ENCODE measurements around the gene NDUFAF2. TPM values are rescaled to one million over a fixed set of nuclear protein-coding genes. Genes with fewer than 3 reads are reported as not detected.
"Not testable (repeated sequence)": the region's sequence is repeated elsewhere in the genome, so short reads cannot be mapped to it uniquely, and the experiment has no call there.

The NDUFAF2 gene
- total RNA-seq, 1 donor from 2014 or later: 33.8 TPM

- Mint-ChIP-seq H3K9me3 (peaks cover 3% of the 10 kb centered on the region), H3K4me3 (no peak overlapping the region)
Measured at GRCh38 chr5:60959156-60959555, 14.2 kb downstream of the NDUFAF2 start.

GRCh38 chr5:60960591-60960990 is 15.6 kb downstream of the NDUFAF2 start:
- Mint-ChIP-seq H3K36me3 (ENCODE audit: low read depth) (no peaks in the 10 kb centered on the region), H3K4me3 (no peak overlapping the region), H3K9me3 (no peaks in the 10 kb centered on the region), H3K27ac (no peak overlapping the region), H3K27me3 (ENCODE audit: insufficient read depth) (no peaks in the 10 kb centered on the region), H3K4me1 (ENCODE audit: low read depth) (no peaks in the 10 kb centered on the region)
- intact Hi-C loops (cut with micrococcal nuclease): loop anchor here (1.0 kb wide), 1 partner anchor 283 kb away; no protein-coding TSS in a partner anchor
- no peak for DNase-seq (ENCODE audit: low spot score)

More at GRCh38 chr5:60959156-60959555, 14.2 kb downstream of the NDUFAF2 start:
- Mint-ChIP-seq H3K36me3 (ENCODE audit: low read depth) (no peaks in the 10 kb centered on the region), H3K4me1 (ENCODE audit: low read depth) (no peaks in the 10 kb centered on the region), H3K27ac (no peak overlapping the region), H3K27me3 (ENCODE audit: insufficient read depth) (no peaks in the 10 kb centered on the region)
- intact Hi-C loops (cut with micrococcal nuclease): loop anchor here (2.0 to 5.0 kb wide), 2 partner anchors 98 to 700 kb away; no protein-coding TSS in a partner anchor
- no peak for DNase-seq (ENCODE audit: low spot score)

DNA sequence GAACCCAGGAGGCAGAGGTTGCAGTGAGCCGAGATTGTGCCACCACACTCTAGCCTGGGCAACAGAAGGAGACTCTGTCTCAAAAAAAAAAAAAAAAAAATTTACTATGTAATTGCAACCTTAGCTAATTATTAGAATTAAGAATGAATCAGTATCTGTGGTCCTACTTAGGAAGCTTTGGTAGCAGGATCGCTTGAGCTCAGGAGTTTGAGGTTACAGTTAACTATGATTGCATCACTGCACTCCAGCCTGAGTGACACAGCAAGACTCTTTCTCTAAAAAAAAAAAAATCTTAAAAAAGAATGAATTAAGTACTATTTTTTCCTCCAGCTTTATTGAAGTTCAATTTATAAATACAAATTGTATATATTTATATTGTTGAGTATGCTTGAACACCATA is 16.7 kb downstream of the NDUFAF2 start:
- no peak overlapping the region for H3K4me3 Mint-ChIP-seq
- no peaks in the 10 kb centered on the region for H3K4me1 Mint-ChIP-seq (ENCODE audit: low read depth)
- no peak overlapping the region for H3K27ac Mint-ChIP-seq
- no peak for DNase-seq (ENCODE audit: low spot score)
- intact Hi-C loops (cut with micrococcal nuclease): no loop called here
- H3K9me3 Mint-ChIP-seq: peaks cover 6% of the 10 kb centered on the region
- no peaks in the 10 kb centered on the region for H3K27me3 Mint-ChIP-seq (ENCODE audit: insufficient read depth)
- H3K36me3 Mint-ChIP-seq (ENCODE audit: low read depth): no peaks in the 10 kb centered on the region

- H3K4me1 Mint-ChIP-seq (ENCODE audit: low read depth): no peaks in the 10 kb centered on the region
- H3K36me3 Mint-ChIP-seq (ENCODE audit: low read depth): peaks cover 2% of the 10 kb centered on the region
- DNase-seq (ENCODE audit: low spot score): no peak
- no peak overlapping the region for H3K4me3 Mint-ChIP-seq
- H3K27ac Mint-ChIP-seq: no peak overlapping the region
- H3K27me3 Mint-ChIP-seq (ENCODE audit: insufficient read depth): no peaks in the 10 kb centered on the region
- intact Hi-C loops (cut with micrococcal nuclease): loop anchor here (1.0 to 10.0 kb wide), 2 partner anchors 193 to 230 kb away; partner anchors contain the start of gene SMIM15
- H3K9me3 Mint-ChIP-seq: peaks cover 38% of the 10 kb centered on the region
Measured at GRCh38 chr5:60972231-60972630, 27.2 kb downstream of the NDUFAF2 start.

DNA sequence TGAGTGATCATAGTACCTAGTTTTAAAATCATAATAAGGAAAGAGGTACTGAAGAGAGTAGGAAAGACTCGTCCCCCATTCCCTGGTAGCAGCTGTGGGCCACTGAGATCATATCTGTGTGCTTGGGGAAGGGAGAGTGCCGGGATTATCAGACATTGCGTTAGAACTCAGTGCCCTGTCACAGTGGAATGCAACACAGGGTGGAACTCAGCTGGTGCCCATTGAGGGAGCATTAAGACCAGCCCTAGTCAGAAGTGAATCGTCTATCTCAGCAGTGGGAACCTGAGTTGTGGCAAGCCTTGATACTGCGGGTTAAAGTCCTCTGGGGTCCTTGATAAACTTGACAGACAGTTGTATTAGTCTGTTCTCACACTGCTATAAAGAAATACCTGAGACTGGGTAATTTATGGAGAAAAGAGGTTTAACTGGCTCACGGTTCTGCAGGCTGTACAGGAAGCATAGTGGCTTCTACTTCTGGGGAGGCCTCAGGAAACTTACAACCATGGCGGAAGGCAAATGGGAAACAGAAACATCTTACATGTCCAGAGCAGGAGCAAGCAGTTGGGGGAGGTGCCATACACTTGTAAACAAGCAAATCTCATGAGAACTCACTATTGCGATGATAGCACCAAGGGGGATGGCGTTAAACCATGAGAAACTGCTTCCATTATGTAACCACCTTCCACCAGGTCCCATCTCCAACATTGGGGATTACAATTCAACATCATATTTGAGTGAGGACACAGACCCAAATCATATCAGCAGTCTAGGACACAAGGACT is 33.1 kb downstream of the NDUFAF2 start:
- intact Hi-C loops (cut with micrococcal nuclease): loop anchor here (10.0 kb wide), 1 partner anchor 187 kb away; the partner anchor contains the start of gene SMIM15
- Mint-ChIP-seq H3K9me3 (peaks cover 13% of the 10 kb centered on the region), H3K36me3 (ENCODE audit: low read depth) (peaks cover 1% of the 10 kb centered on the region), H3K4me3 (no peak overlapping the region), H3K27ac (no peak overlapping the region), H3K4me1 (ENCODE audit: low read depth) (no peaks in the 10 kb centered on the region), H3K27me3 (ENCODE audit: insufficient read depth) (no peaks in the 10 kb centered on the region)
- DNase-seq (ENCODE audit: low spot score): no peak

DNA sequence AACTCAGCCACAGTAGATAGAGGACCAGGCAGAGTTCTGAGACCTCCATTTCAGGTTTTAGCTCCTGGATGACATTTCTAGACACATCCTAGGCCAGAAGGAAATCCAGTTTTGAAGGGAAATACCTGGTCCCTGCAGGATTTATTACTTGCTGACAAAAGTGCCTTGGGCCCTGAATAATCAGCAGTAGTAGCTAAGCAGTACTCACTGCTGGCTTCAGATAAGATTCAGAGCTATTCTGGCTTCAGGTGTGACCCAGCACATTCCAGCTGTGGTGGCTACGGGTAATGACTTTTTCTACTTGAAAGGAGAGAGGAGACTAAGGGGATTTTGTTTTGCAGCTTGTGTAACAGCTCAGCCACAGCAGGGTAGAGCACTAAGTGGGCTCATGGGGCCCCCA is 34.0 kb downstream of the NDUFAF2 start:
- intact Hi-C loops (cut with micrococcal nuclease): loop anchor here (10.0 kb wide), 1 partner anchor 186 kb away; the partner anchor contains the start of gene SMIM15
- no peak overlapping the region for H3K27ac Mint-ChIP-seq
- no peaks in the 10 kb centered on the region for H3K27me3 Mint-ChIP-seq (ENCODE audit: insufficient read depth)
- no peaks in the 10 kb centered on the region for H3K4me1 Mint-ChIP-seq (ENCODE audit: low read depth)
- no peak for DNase-seq (ENCODE audit: low spot score)
- H3K4me3 Mint-ChIP-seq: no peak overlapping the region
- H3K9me3 Mint-ChIP-seq: peaks cover 13% of the 10 kb centered on the region
- peaks cover 1% of the 10 kb centered on the region for H3K36me3 Mint-ChIP-seq (ENCODE audit: low read depth)

DNA sequence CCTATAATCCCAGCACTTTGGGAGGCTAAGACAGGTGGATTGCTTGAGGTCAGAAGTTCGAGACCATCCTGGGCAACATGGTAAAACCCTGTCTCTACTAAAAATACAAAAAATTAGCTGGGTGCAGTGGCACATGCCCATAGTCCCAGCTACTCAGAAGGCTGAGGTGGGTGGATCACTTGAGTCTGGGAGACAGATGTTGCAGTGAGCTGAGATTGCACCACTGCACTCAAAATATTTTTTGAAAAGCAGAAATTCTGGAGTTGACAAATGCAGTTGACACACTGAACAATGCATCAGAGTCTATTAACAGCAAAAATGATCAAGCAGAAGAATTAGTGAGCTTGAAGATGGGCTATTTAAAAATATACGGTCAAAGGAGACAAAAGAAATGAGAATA is 35.5 kb downstream of the NDUFAF2 start:
- Mint-ChIP-seq H3K27me3 (ENCODE audit: insufficient read depth) (no peaks in the 10 kb centered on the region), H3K36me3 (ENCODE audit: low read depth) (peaks cover 6% of the 10 kb centered on the region), H3K4me1 (ENCODE audit: low read depth) (no peaks in the 10 kb centered on the region), H3K27ac (no peak overlapping the region), H3K9me3 (peaks cover 21% of the 10 kb centered on the region), H3K4me3 (no peak overlapping the region)
- no peak for DNase-seq (ENCODE audit: low spot score)
- intact Hi-C loops (cut with micrococcal nuclease): no loop called here

GRCh38 chr5:60982127-60982526 is 37.1 kb downstream of the NDUFAF2 start:
- DNase-seq (ENCODE audit: low spot score); H3K4me1 Mint-ChIP-seq (ENCODE audit: low read depth); H3K36me3 Mint-ChIP-seq (ENCODE audit: low read depth); H3K27ac Mint-ChIP-seq; H3K4me3 Mint-ChIP-seq; H3K27me3 Mint-ChIP-seq (ENCODE audit: insufficient read depth); intact Hi-C loops (cut with micrococcal nuclease): not testable (repeated sequence)
- peaks cover 31% of the 10 kb centered on the region for H3K9me3 Mint-ChIP-seq

DNA sequence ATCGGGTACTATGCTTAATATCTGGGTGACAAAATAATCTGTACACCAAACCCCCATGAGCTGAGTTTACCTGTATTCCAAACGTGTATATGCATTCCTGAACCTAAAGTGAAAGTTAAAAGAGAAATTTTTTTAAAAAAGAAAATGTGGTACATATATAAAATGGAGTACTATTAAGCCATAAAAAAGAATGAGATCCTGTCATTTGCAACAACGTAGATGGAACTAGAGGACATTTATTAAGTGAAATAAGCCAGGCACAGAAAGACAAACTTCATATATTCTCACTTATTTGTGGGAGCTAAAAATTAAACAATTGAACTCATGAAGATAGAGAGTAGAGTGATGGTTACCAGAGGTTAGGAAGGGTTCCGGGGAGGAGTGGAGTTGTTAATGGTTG is 44.8 kb downstream of the NDUFAF2 start:
- Mint-ChIP-seq H3K9me3 (peaks cover 53% of the 10 kb centered on the region), H3K27ac (no peak overlapping the region), H3K27me3 (ENCODE audit: insufficient read depth) (no peaks in the 10 kb centered on the region), H3K4me3 (no peak overlapping the region), H3K4me1 (ENCODE audit: low read depth) (no peaks in the 10 kb centered on the region), H3K36me3 (ENCODE audit: low read depth) (peaks cover 12% of the 10 kb centered on the region)
- no peak for DNase-seq (ENCODE audit: low spot score)
- intact Hi-C loops (cut with micrococcal nuclease): no loop called here

- no peaks in the 10 kb centered on the region for H3K27me3 Mint-ChIP-seq (ENCODE audit: insufficient read depth)
- no peak overlapping the region for H3K4me3 Mint-ChIP-seq
- intact Hi-C loops (cut with micrococcal nuclease): no loop called here
- no peak for DNase-seq (ENCODE audit: low spot score)
- H3K27ac Mint-ChIP-seq: no peak overlapping the region
- H3K4me1 Mint-ChIP-seq (ENCODE audit: low read depth): no peaks in the 10 kb centered on the region
- H3K36me3 Mint-ChIP-seq (ENCODE audit: low read depth): peaks cover 6% of the 10 kb centered on the region
- peaks cover 33% of the 10 kb centered on the region for H3K9me3 Mint-ChIP-seq
Measured at GRCh38 chr5:60992871-60993270, 47.9 kb downstream of the NDUFAF2 start.

- intact Hi-C loops (cut with micrococcal nuclease): no loop called here
- Mint-ChIP-seq H3K9me3 (peaks cover 33% of the 10 kb centered on the region), H3K36me3 (ENCODE audit: low read depth) (peaks cover 6% of the 10 kb centered on the region), H3K27ac (no peak overlapping the region), H3K4me1 (ENCODE audit: low read depth) (no peaks in the 10 kb centered on the region), H3K4me3 (no peak overlapping the region), H3K27me3 (ENCODE audit: insufficient read depth) (no peaks in the 10 kb centered on the region)
- no peak for DNase-seq (ENCODE audit: low spot score)
Measured at GRCh38 chr5:60993425-60993824, 48.4 kb downstream of the NDUFAF2 start.

DNA sequence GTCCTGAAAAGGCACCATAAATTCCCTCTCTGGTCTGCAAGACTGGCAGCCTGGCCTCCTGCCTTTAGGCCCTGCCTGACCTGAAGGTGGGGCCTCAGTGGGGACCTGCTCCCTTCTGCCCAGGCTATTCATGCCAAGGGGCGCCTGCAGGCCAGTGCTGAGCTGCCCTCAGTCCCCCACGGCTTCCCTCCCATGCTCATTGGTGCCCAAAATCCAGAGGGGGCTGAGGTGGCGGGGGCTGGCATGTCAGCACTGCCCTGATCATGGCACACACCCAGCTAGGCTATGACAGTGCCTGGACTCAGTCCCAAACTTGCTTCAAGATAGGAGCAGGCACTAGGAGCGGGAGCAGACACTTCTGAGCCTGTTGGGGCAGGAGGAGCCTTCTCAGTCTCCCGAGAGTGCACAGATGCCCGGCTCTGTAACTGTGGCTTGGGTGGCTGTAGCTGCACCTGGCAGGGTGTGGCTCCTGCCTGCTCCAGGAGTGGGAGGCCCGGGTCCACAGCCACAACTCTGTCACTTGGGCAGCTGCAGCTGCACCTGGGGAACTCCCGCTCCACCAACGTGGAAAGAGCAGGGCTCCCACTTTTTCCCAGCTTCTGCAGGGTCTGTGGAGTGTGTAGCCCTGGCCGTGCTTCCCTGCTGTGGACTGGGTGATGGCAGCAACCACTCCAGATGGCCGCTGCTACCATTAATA is 49.0 kb downstream of the NDUFAF2 start:
- H3K4me1 Mint-ChIP-seq (ENCODE audit: low read depth): no peaks in the 10 kb centered on the region
- peaks cover 33% of the 10 kb centered on the region for H3K9me3 Mint-ChIP-seq
- intact Hi-C loops (cut with micrococcal nuclease): no loop called here
- no peak overlapping the region for H3K27ac Mint-ChIP-seq
- peaks cover 6% of the 10 kb centered on the region for H3K36me3 Mint-ChIP-seq (ENCODE audit: low read depth)
- H3K27me3 Mint-ChIP-seq (ENCODE audit: insufficient read depth): no peaks in the 10 kb centered on the region
- no peak for DNase-seq (ENCODE audit: low spot score)
- no peak overlapping the region for H3K4me3 Mint-ChIP-seq

GRCh38 chr5:60996368-60996767 is 51.4 kb downstream of the NDUFAF2 start:
- H3K36me3 Mint-ChIP-seq (ENCODE audit: low read depth): peaks cover 2% of the 10 kb centered on the region
- H3K4me3 Mint-ChIP-seq: no peak overlapping the region
- DNase-seq (ENCODE audit: low spot score): no peak
- no peaks in the 10 kb centered on the region for H3K4me1 Mint-ChIP-seq (ENCODE audit: low read depth)
- intact Hi-C loops (cut with micrococcal nuclease): no loop called here
- no peaks in the 10 kb centered on the region for H3K27me3 Mint-ChIP-seq (ENCODE audit: insufficient read depth)
- H3K9me3 Mint-ChIP-seq: peaks cover 22% of the 10 kb centered on the region
- no peak overlapping the region for H3K27ac Mint-ChIP-seq
